Measurements from ENCODE around the gene TNFRSF12A.

- TF ChIP-seq CTCF (IDR thresholded peaks at IDR 0.05; ENCODE audit: low read depth, low read length) (no peak), EZH2phosphoT487 (IDR thresholded peaks at IDR 0.05; ENCODE audit: low read depth) (no peak)
Measured at GRCh38 chr16:2982402-2982801, 37.8 kb upstream of the TNFRSF12A start.
